Measurements from ENCODE around the gene AGBL4. TPM values are rescaled to one million over a fixed set of nuclear protein-coding genes. Genes with fewer than 3 reads are reported as not detected.

AGBL4 gene
- total and polyA plus RNA-seq, 2 donors: 0.08 to 0.37 TPM

GRCh38 chr1:48966583-48966982 is 1057.2 kb downstream of the AGBL4 start:
- H3K36me3 ChIP-seq (ENCODE audit: insufficient read depth): no peaks in the 10 kb centered on the region
- no peaks in the 10 kb centered on the region for H3K4me1 ChIP-seq (ENCODE audit: insufficient read depth)
- no peak for DNase-seq (ENCODE audit: extremely low spot score)
- no peak overlapping the region for H3K27ac ChIP-seq (ENCODE audit: low read depth)
- H3K4me3 ChIP-seq (ENCODE audit: low read depth, low read length): no peak overlapping the region

DNA sequence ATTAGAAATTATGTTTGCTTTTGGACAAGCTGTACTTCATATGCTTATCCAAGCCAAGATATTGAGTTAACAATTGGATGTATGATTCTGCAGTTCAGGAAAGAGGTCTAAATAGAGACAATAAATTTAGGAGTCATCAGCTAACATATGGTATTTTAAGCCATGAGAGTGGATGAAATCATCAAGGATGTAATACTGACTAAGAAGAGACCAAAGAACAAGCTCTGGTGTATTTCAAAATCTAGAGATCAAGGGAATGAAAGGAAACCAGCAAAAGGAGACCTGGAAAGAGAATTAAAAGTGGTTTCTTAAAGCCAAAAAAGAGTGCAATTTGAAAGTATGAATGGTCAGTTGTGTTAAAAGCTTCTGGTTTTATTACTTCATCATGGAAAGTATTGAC is 1063.4 kb downstream of the AGBL4 start:
- Histone ChIP-seq H3K4me3 (ENCODE audit: low read depth, low read length) (no peak overlapping the region), H3K36me3 (ENCODE audit: insufficient read depth) (no peaks in the 10 kb centered on the region), H3K4me1 (ENCODE audit: insufficient read depth) (no peaks in the 10 kb centered on the region), H3K27ac (ENCODE audit: low read depth) (no peak overlapping the region)
- DNase-seq (ENCODE audit: extremely low spot score): no peak

DNA sequence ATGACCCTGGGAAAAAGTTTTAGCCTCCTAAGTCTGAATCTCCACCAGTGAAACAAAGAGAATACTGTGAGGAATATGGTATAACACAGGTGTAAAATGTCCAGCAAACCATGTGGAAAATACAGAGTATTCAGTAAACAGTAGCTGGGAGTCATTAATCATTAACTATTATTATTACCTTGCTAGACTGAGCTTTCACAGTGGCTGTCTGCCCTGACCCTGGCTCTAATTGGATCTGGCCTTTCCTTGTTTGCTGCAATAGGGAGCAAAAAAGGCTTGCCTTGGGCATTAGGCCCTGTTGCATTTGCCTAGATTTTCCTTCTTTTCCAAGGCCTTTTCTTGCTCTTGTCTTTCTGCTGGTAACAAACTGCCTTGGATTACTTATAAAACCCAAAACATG is 1068.0 kb downstream of the AGBL4 start:
- no peaks in the 10 kb centered on the region for H3K4me1 ChIP-seq (ENCODE audit: insufficient read depth)
- H3K4me3 ChIP-seq (ENCODE audit: low read depth, low read length): no peak overlapping the region
- no peak overlapping the region for H3K27ac ChIP-seq (ENCODE audit: low read depth)
- DNase-seq (ENCODE audit: extremely low spot score): no peak
- no peaks in the 10 kb centered on the region for H3K36me3 ChIP-seq (ENCODE audit: insufficient read depth)

DNA sequence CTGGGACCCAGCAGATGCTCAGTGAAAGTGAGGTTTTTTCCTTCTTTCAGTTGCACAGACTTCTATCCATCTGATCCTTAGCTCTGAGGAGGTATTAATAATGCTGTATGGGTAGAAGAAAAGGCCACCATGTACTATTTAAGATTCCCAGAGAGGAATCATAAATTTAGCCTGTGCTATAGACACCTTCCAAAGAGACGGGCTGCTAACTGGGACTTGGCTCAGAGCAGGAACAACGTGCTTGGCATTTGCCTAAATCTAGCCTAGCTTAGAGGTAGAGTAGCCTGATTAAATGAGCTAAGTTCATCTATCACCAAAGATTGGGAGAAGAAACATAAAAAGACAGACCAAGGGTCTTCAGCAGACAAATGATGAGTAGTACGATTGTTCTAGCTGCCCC is 1070.1 kb downstream of the AGBL4 start:
- no peak overlapping the region for H3K27ac ChIP-seq (ENCODE audit: low read depth)
- no peak overlapping the region for H3K4me3 ChIP-seq (ENCODE audit: low read depth, low read length)
- no peaks in the 10 kb centered on the region for H3K4me1 ChIP-seq (ENCODE audit: insufficient read depth)
- H3K36me3 ChIP-seq (ENCODE audit: insufficient read depth): no peaks in the 10 kb centered on the region
- no peak for DNase-seq (ENCODE audit: extremely low spot score)
- 91% methylated on average over 3 of the region's 3 CpGs for WGBS

DNA sequence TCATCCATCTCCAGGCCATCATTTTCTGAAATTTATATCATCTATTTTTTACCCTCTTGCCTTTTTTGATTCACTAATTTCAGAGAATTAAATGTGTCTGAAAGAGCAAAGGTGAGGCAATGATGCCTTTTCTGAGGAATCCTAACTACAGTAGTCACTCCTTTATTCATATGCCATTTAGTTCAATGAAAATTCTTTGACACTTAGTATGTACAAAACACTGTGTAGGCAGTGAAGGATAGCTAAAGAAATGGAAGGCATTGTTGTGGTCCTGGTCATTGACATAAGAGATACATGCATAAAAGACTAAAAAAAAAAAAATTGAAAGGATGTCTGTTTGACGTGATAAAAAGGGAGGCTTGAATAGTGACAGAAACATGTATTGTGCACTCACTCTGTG is 1075.2 kb downstream of the AGBL4 start:
- WGBS: 74% methylated on average over 1 of the region's 1 CpG
- no peak for DNase-seq (ENCODE audit: extremely low spot score)
- Histone ChIP-seq H3K4me1 (ENCODE audit: insufficient read depth) (no peaks in the 10 kb centered on the region), H3K27ac (ENCODE audit: low read depth) (no peak overlapping the region), H3K4me3 (ENCODE audit: low read depth, low read length) (no peak overlapping the region), H3K36me3 (ENCODE audit: insufficient read depth) (no peaks in the 10 kb centered on the region)

- DNase-seq (ENCODE audit: extremely low spot score): no peak
- WGBS: 46% methylated on average over 13 of the region's 13 CpGs
Measured at GRCh38 chr1:48947761-48948537, 1075.8 kb downstream of the AGBL4 start.

DNA sequence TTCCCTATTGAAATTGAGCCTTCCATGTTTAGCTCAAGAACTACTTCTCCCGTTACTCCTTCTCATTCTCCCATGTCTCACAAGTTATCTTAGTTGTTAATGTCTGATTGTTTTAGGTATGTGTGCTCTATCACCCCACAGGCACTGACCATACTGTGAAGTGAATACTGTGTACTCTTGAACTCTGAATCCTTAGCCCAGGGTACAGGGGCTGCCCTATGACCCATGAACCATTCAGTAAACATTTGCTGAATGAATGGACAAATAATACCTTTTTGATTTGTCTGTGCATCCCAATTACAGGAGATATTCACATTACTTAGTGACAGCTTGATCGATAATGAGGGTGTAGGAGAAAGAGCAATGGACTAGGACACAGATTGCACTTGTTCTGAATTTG is 1077.7 kb downstream of the AGBL4 start:
- WGBS: 88% methylated on average over 2 of the region's 2 CpGs
- H3K4me1 ChIP-seq (ENCODE audit: insufficient read depth): no peaks in the 10 kb centered on the region
- no peak for DNase-seq (ENCODE audit: extremely low spot score)
- no peak overlapping the region for H3K4me3 ChIP-seq (ENCODE audit: low read depth, low read length)
- H3K36me3 ChIP-seq (ENCODE audit: insufficient read depth): no peaks in the 10 kb centered on the region
- no peak overlapping the region for H3K27ac ChIP-seq (ENCODE audit: low read depth)

More at GRCh38 chr1:48947761-48948537, 1075.8 kb downstream of the AGBL4 start:
- Histone ChIP-seq H3K4me1 (ENCODE audit: insufficient read depth) (no peaks in the 10 kb centered on the region), H3K36me3 (ENCODE audit: insufficient read depth) (no peaks in the 10 kb centered on the region), H3K27ac (ENCODE audit: low read depth) (no peak overlapping the region), H3K4me3 (ENCODE audit: low read depth, low read length) (no peak overlapping the region)

DNA sequence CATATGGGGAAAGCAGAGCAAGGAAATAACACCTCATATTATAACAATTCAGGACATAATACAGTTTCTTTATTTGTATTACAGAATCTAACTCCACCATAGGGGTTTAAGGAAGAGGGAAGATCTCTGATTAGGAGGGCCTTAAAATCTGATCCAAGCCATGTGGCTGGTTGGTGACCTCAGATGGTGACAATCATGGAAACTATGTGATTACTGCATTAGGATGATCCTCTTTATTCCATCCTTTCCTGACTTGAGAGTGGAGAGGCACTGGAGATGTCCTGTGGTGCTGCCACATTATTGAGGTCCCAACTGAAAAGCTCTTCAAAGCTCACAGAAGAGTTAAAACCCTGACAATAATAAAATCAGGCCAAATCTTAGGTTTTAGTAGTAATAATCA is 1078.9 kb downstream of the AGBL4 start:
- Histone ChIP-seq H3K4me3 (ENCODE audit: low read depth, low read length) (no peak overlapping the region), H3K36me3 (ENCODE audit: insufficient read depth) (no peaks in the 10 kb centered on the region), H3K4me1 (ENCODE audit: insufficient read depth) (no peaks in the 10 kb centered on the region), H3K27ac (ENCODE audit: low read depth) (no peak overlapping the region)
- DNase-seq (ENCODE audit: extremely low spot score): no peak

DNA sequence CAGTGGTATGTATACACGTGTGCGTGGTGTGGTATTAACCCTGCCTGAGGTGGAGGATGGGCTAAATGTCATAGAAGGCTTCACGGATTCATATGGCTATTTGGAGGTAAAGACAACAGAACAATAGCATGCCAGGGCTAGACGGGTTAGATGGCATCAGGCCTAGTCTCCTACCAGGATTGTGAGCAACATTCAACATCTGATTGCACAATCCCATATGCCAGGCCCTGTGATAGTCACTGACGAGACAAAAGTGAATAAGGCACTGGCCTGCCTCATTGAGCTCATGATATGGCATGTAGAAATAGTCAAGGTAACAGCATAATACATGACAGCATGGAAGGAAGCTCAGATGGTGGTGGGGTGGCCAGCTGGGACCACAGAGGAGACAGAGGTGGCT is 1079.9 kb downstream of the AGBL4 start:
- no peak for DNase-seq (ENCODE audit: extremely low spot score)
- H3K4me3 ChIP-seq (ENCODE audit: low read depth, low read length): no peak overlapping the region
- 90% methylated on average over 5 of the region's 5 CpGs for WGBS

DNA sequence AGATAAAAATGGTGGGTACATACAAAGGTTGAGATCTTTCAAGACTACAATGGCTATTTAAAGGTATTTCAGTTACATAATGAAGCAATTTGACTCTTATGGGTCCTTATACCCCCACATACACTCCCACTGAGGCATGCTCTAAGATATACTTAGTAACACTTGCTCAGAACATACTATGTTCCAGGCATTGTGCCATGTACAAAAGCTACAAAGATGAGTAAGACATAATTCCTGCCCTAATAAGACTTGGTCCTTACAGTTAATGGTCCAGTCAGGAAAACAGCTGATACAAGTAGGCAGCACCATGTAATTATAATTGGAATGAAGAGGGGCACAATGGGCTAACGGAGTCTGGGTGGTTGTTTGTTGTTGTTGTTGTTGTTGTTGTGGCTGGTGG is 1080.4 kb downstream of the AGBL4 start:
- WGBS: 88% methylated on average over 1 of the region's 1 CpG
- no peak for DNase-seq (ENCODE audit: extremely low spot score)
- H3K4me3 ChIP-seq (ENCODE audit: low read depth, low read length): no peak overlapping the region
- H3K36me3 ChIP-seq (ENCODE audit: insufficient read depth): no peaks in the 10 kb centered on the region
- H3K27ac ChIP-seq (ENCODE audit: low read depth): no peak overlapping the region
- H3K4me1 ChIP-seq (ENCODE audit: insufficient read depth): no peaks in the 10 kb centered on the region

More for the DNA sequence above, 1079.9 kb downstream of the AGBL4 start:
- Histone ChIP-seq H3K4me1 (ENCODE audit: insufficient read depth) (no peaks in the 10 kb centered on the region), H3K27ac (ENCODE audit: low read depth) (no peak overlapping the region), H3K36me3 (ENCODE audit: insufficient read depth) (no peaks in the 10 kb centered on the region)

DNA sequence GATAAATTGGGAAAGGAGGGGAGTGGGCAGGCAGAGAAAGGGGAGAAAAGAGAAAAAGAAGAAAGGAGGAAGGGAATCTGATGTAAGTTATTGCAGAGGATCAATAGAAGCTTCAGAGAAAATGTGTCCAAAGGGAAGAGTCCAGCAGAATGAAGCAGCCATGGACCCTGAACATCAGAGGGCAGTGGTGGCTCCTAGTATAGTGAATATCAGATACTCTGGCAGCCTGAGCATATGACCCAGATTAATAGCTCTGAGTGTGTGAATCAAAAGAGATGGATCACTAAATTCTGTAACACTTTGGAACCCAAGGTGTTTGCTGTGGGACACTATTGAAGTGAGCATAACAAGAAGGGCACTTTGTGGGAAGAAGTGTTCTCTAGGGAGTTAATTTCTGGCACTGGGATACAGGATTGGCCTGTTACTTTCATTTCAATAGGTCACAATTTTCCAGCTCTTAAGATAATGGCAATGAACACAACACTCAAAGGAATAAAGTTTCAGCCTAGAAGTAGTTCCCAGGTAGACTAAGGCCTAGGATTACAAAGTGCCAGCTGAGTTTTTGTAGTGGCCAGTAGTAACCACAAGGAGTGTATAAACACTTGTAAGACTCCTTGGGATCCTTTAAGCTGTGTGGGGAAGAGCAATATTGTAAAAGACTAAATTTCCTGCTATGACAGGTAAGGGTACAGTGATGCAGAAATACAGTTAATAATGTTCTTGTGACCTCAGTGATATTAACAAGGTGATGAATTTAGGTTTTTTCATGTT is 1082.6 kb downstream of the AGBL4 start:
- Histone ChIP-seq H3K4me3 (ENCODE audit: low read depth, low read length) (no peak overlapping the region), H3K27ac (ENCODE audit: low read depth) (no peak overlapping the region), H3K36me3 (ENCODE audit: insufficient read depth) (no peaks in the 10 kb centered on the region), H3K4me1 (ENCODE audit: insufficient read depth) (no peaks in the 10 kb centered on the region)
- DNase-seq (ENCODE audit: extremely low spot score): no peak

- H3K36me3 ChIP-seq (ENCODE audit: insufficient read depth): no peaks in the 10 kb centered on the region
- 88% methylated on average over 2 of the region's 2 CpGs for WGBS
Measured at GRCh38 chr1:48940354-48940753, 1083.4 kb downstream of the AGBL4 start.

DNA sequence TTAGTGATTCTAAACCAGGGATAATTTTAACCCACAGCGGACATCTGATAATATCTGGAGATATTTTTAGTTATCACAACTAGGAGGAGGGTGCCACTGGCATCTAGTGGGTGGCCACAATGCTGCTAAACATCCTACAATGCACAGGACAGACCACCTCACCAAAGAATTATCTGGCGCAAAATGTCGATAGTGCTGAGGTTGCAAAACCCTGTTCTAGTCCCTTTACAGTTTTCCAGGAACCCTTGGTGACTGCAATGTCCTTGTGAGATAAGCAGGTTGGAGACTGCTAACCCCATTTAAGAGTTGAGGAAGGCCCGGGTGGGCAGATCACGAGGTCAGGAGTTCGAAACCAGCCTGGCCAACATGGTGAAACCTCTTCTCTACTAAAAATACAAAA is 1083.9 kb downstream of the AGBL4 start:
- DNase-seq (ENCODE audit: extremely low spot score): no peak
- H3K27ac ChIP-seq (ENCODE audit: low read depth): no peak overlapping the region
- H3K4me1 ChIP-seq (ENCODE audit: insufficient read depth): no peaks in the 10 kb centered on the region
- no peaks in the 10 kb centered on the region for H3K36me3 ChIP-seq (ENCODE audit: insufficient read depth)
- WGBS: 91% methylated on average over 6 of the region's 6 CpGs
- H3K4me3 ChIP-seq (ENCODE audit: low read depth, low read length): no peak overlapping the region

More at GRCh38 chr1:48940354-48940753, 1083.4 kb downstream of the AGBL4 start:
- Histone ChIP-seq H3K27ac (ENCODE audit: low read depth) (no peak overlapping the region), H3K4me3 (ENCODE audit: low read depth, low read length) (no peak overlapping the region), H3K4me1 (ENCODE audit: insufficient read depth) (no peaks in the 10 kb centered on the region)
- no peak for DNase-seq (ENCODE audit: extremely low spot score)

DNA sequence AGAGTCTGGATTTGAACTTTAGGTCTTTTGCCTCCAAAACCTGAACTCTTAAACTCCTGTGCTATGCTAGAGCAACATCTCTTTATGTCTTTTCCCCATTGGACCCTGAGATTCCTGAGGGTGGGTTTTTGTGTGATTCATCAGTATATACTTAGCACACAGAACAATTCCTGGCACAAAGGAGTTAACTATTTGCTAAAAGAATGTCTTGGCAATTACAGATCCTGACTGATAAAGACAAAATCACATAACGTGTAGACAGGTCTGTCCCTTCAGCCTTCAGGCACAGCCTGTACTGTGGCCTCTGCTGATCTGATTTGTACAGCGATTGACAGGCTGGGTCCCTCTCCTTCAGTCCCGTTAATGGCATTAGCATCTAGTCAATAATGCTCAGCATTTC is 1084.7 kb downstream of the AGBL4 start:
- no peak for DNase-seq (ENCODE audit: extremely low spot score)
- H3K36me3 ChIP-seq (ENCODE audit: insufficient read depth): no peaks in the 10 kb centered on the region
- no peak overlapping the region for H3K4me3 ChIP-seq (ENCODE audit: low read depth, low read length)
- 68% methylated on average over 3 of the region's 3 CpGs for WGBS
- H3K27ac ChIP-seq (ENCODE audit: low read depth): no peak overlapping the region
- no peaks in the 10 kb centered on the region for H3K4me1 ChIP-seq (ENCODE audit: insufficient read depth)

Data from urinary bladder (tissue), 4 donors.